SK-N-SH (cell line): Measurements from ENCODE around the gene CYP2J2.

Experiments used
- EP300 ChIP-seq, 2 experiments: IDR thresholded peaks; 2 replicates each; pipeline versions ENCODE4 v1.4.0 to v1.6.1; 2012; ENCODE audit warnings: borderline replicate concordance in 1 of 2, low read depth in 1 of 2, low read length in 1 of 2
- FOSL2 ChIP-seq: IDR thresholded peaks from 2 replicates; pipeline ENCODE4 v1.4.0; 2012; ENCODE audit warnings: low read depth, mild to moderate bottlenecking, moderate library complexity, borderline replicate concordance
- FOXM1 ChIP-seq: IDR thresholded peaks from 2 replicates; pipeline ENCODE4 v1.4.0; 2012; ENCODE audit warnings: low read depth, mild to moderate bottlenecking
- GABPA ChIP-seq: IDR thresholded peaks from 2 replicates; pipeline ENCODE4 v1.4.0; 2012; ENCODE audit warnings: low read depth, mild to moderate bottlenecking
- NRF1 ChIP-seq: IDR thresholded peaks from 2 replicates; pipeline ENCODE4 v1.6.1; 2012; ENCODE audit warnings: low read depth, mild to moderate bottlenecking, low read length
- POLR2AphosphoS5 ChIP-seq: IDR thresholded peaks from 2 replicates; pipeline ENCODE4 v1.6.1; 2012; ENCODE audit warnings: low read depth, low read length
- RAD21 ChIP-seq: IDR thresholded peaks from 2 replicates; pipeline ENCODE4 v1.6.1; 2012; ENCODE audit warnings: mild to moderate bottlenecking, low read length
- REST ChIP-seq: IDR thresholded peaks from 2 replicates; pipeline ENCODE4 v1.6.1; 2012; ENCODE audit warnings: mild to moderate bottlenecking, low read depth, low read length, moderate library complexity
- RXRA ChIP-seq: IDR thresholded peaks from 2 replicates; pipeline ENCODE4 v1.4.0; 2012; ENCODE audit warnings: low read depth, mild to moderate bottlenecking, borderline replicate concordance
- TCF12 ChIP-seq: IDR thresholded peaks from 2 replicates; pipeline ENCODE4 v1.4.0; 2012
- TEAD4 ChIP-seq: IDR thresholded peaks from 2 replicates; pipeline ENCODE4 v1.4.0; 2012; ENCODE audit warnings: mild to moderate bottlenecking, borderline replicate concordance; ENCODE audit not compliant: insufficient read depth
- YY1 ChIP-seq: IDR thresholded peaks from 2 replicates; pipeline ENCODE4 v1.4.0; 2012; ENCODE audit warnings: low read depth, mild to moderate bottlenecking
- TF ChIP-seq, protein P1 (sequence below): fragments of 200-600 bp; sonication (generic); IDR thresholded peaks from 2 replicates; pipeline ENCODE4 v1.6.1; 2017; ENCODE audit warnings: antibody characterized with exemption, mild to moderate bottlenecking, moderate library complexity

DNA sequence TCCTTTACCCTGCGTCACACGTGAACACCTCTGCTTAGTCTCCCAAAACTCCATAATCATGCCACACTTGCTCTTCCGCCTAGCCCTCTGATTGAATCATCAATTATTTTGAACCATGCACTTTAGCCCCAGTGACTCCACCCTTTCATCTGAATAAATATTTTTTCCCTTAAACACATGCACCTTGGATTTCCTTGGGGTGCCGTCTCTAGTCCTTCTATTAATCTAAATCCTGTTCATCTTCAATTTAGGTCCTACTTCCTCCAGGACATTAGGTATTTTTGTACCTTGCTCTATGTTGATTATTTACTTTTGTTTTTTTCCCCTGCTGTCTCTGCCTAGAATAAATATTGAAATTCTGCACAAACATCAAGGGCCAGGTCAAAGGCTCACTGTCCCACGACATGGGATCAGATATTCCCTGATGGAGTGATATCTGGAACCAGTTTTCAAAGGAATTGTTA is 9.8 kb upstream of the CYP2J2 start:
- TF ChIP-seq, protein P1, sequence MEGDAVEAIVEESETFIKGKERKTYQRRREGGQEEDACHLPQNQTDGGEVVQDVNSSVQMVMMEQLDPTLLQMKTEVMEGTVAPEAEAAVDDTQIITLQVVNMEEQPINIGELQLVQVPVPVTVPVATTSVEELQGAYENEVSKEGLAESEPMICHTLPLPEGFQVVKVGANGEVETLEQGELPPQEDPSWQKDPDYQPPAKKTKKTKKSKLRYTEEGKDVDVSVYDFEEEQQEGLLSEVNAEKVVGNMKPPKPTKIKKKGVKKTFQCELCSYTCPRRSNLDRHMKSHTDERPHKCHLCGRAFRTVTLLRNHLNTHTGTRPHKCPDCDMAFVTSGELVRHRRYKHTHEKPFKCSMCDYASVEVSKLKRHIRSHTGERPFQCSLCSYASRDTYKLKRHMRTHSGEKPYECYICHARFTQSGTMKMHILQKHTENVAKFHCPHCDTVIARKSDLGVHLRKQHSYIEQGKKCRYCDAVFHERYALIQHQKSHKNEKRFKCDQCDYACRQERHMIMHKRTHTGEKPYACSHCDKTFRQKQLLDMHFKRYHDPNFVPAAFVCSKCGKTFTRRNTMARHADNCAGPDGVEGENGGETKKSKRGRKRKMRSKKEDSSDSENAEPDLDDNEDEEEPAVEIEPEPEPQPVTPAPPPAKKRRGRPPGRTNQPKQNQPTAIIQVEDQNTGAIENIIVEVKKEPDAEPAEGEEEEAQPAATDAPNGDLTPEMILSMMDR, result no peak
- TF ChIP-seq TEAD4 (no peak), RAD21 (no peak), EP300 (IDR thresholded peaks at IDR 0.05; ENCODE audit: borderline replicate concordance in 1 of 2, low read depth in 1 of 2, low read length in 1 of 2) (no peak), POLR2AphosphoS5 (no peak), TCF12 (no peak), FOSL2 (no peak), REST (no peak), NRF1 (no peak), GABPA (no peak), FOXM1 (no peak), RXRA (no peak), YY1 (no peak)
